Measurements from ENCODE around the gene SALL3.

SALL3 gene

GRCh38 chr18:78983512-78983911 is 3.9 kb downstream of the SALL3 start:
- Histone ChIP-seq H3K4me3 (ENCODE audit: low read depth in 1 of 2, low read length in 2 of 2) (no peak overlapping the region), H3K4me2 (ENCODE audit: insufficient read depth, low read length) (no peak overlapping the region), H3K36me3 (ENCODE audit: insufficient read depth, low read length) (no peaks in the 10 kb centered on the region), H3K79me2 (ENCODE audit: insufficient read depth, low read length) (no peaks in the 10 kb centered on the region), H3K27me3 (ENCODE audit: insufficient read depth, low read length, poor library complexity) (peaks cover 17% of the 10 kb centered on the region), H3K9me3 (ENCODE audit: insufficient read depth, low read length, severe bottlenecking) (no peaks in the 10 kb centered on the region), H3K9ac (ENCODE audit: low read depth, low read length) (no peak overlapping the region), H2AFZ (ENCODE audit: low read depth, low read length) (no peak overlapping the region), H4K20me1 (ENCODE audit: insufficient read depth, low read length) (no peaks in the 10 kb centered on the region), H3K27ac (ENCODE audit: low read length) (no peak overlapping the region), H3K4me1 (ENCODE audit: insufficient read depth, low read length) (no peaks in the 10 kb centered on the region)
- no peak for TF ChIP-seq EZH2 (IDR thresholded peaks at IDR 0.05; ENCODE audit: borderline replicate concordance, low read depth, low read length, severe bottlenecking)
- no peak for TF ChIP-seq CTCF (IDR thresholded peaks at IDR 0.05; ENCODE audit: borderline replicate concordance, extremely low read depth, low read length, poor library complexity, severe bottlenecking)
- no peak for DNase-seq
- ATAC-seq (ENCODE audit: insufficient read depth, low read depth), result no peak

GRCh38 chr18:78984941-78985784 is 5.5 kb downstream of the SALL3 start:
- Histone ChIP-seq H3K4me1 (ENCODE audit: insufficient read depth, low read length) (no peaks in the 10 kb centered on the region), H3K27me3 (ENCODE audit: insufficient read depth, low read length, poor library complexity) (peaks cover 19% of the 10 kb centered on the region), H3K36me3 (ENCODE audit: insufficient read depth, low read length) (no peaks in the 10 kb centered on the region), H3K79me2 (ENCODE audit: insufficient read depth, low read length) (no peaks in the 10 kb centered on the region), H3K27ac (ENCODE audit: low read length) (no peak overlapping the region), H4K20me1 (ENCODE audit: insufficient read depth, low read length) (no peaks in the 10 kb centered on the region), H3K9me3 (ENCODE audit: insufficient read depth, low read length, severe bottlenecking) (no peaks in the 10 kb centered on the region), H3K4me3 (ENCODE audit: low read depth in 1 of 2, low read length in 2 of 2) (no peak overlapping the region), H3K4me2 (ENCODE audit: insufficient read depth, low read length) (no peak overlapping the region), H3K9ac (ENCODE audit: low read depth, low read length) (no peak overlapping the region), H2AFZ (ENCODE audit: low read depth, low read length) (no peak overlapping the region)
- ATAC-seq (ENCODE audit: insufficient read depth, low read depth) (0 out of 3 replicates have a peak, but pooled peaks have one; percentile 27), DNase-seq (peak; percentile 7)
- peak; percentile 53 for TF ChIP-seq CTCF (IDR thresholded peaks at IDR 0.05; ENCODE audit: borderline replicate concordance, extremely low read depth, low read length, poor library complexity, severe bottlenecking)
- TF ChIP-seq EZH2 (IDR thresholded peaks at IDR 0.05; ENCODE audit: borderline replicate concordance, low read depth, low read length, severe bottlenecking), result no peak

GRCh38 chr18:78986018-78986481 is 6.4 kb downstream of the SALL3 start:
- H3K4me3 ChIP-seq (ENCODE audit: low read depth in 1 of 2, low read length in 2 of 2), result no peak overlapping the region
- no peaks in the 10 kb centered on the region for H3K9me3 ChIP-seq (ENCODE audit: insufficient read depth, low read length, severe bottlenecking)
- no peaks in the 10 kb centered on the region for H3K79me2 ChIP-seq (ENCODE audit: insufficient read depth, low read length)
- TF ChIP-seq EZH2 (IDR thresholded peaks at IDR 0.05; ENCODE audit: borderline replicate concordance, low read depth, low read length, severe bottlenecking) (no peak), CTCF (IDR thresholded peaks at IDR 0.05; ENCODE audit: borderline replicate concordance, extremely low read depth, low read length, poor library complexity, severe bottlenecking) (peak; percentile 69)
- no peaks in the 10 kb centered on the region for H4K20me1 ChIP-seq (ENCODE audit: insufficient read depth, low read length)
- DNase-seq (peak; percentile 42), ATAC-seq (ENCODE audit: insufficient read depth, low read depth) (peak; percentile 70)
- peaks cover 22% of the 10 kb centered on the region for H3K27me3 ChIP-seq (ENCODE audit: insufficient read depth, low read length, poor library complexity)
- no peak overlapping the region for H3K27ac ChIP-seq (ENCODE audit: low read length)
- no peaks in the 10 kb centered on the region for H3K36me3 ChIP-seq (ENCODE audit: insufficient read depth, low read length)
- H3K4me1 ChIP-seq (ENCODE audit: insufficient read depth, low read length), result no peaks in the 10 kb centered on the region
- H3K4me2 ChIP-seq (ENCODE audit: insufficient read depth, low read length), result no peak overlapping the region
- H3K9ac ChIP-seq (ENCODE audit: low read depth, low read length), result no peak overlapping the region
- no peak overlapping the region; the same call in 1 of the 2 replicates for H2AFZ ChIP-seq (ENCODE audit: low read depth, low read length)
